22Rv1 (cell line): ENCODE data around the gene PGAP6.

Experiments used
- CTCF ChIP-seq: fragments of 450-650 bp; IDR thresholded peaks from 2 replicates; pipeline ENCODE4 v1.5.1; 2017; ENCODE audit warnings: mild to moderate bottlenecking
- ZFX ChIP-seq: fragments of 450-650 bp; IDR thresholded peaks from 2 replicates; pipeline ENCODE4 v1.6.1; 2017; ENCODE audit warnings: antibody characterized with exemption, borderline replicate concordance

GRCh38 chr16:364595-365491 is 16.9 kb downstream of the PGAP6 start:
- no peak for TF ChIP-seq CTCF
- TF ChIP-seq ZFX, result no peak
